ENCODE data around the gene GAS7.

The GAS7 gene

GRCh38 chr17:10111907-10112452 is 86.4 kb downstream of the GAS7 start:
- Histone ChIP-seq H3K27me3 (ENCODE audit: insufficient read depth, low read depth, severe bottlenecking) (no peaks in the 10 kb centered on the region), H3K9me3 (ENCODE audit: severe bottlenecking) (peaks cover 17% of the 10 kb centered on the region), H3K27ac (no peak overlapping the region), H3K4me3 (ENCODE audit: low read depth, low read length) (no peak overlapping the region), H3K36me3 (no peaks in the 10 kb centered on the region)
- TF ChIP-seq CTCF (IDR thresholded peaks at IDR 0.05; ENCODE audit: low read depth, low read length) = no peak
- DNase-seq = no peak

GRCh38 chr17:10109146-10109545 is 89.3 kb downstream of the GAS7 start:
- Histone ChIP-seq H3K36me3 (no peaks in the 10 kb centered on the region), H3K9me3 (ENCODE audit: severe bottlenecking) (no peaks in the 10 kb centered on the region), H3K4me3 (ENCODE audit: low read depth, low read length) (no peak overlapping the region), H3K27me3 (ENCODE audit: insufficient read depth, low read depth, severe bottlenecking) (no peaks in the 10 kb centered on the region), H3K27ac (no peak overlapping the region)
- TF ChIP-seq CTCF (IDR thresholded peaks at IDR 0.05; ENCODE audit: low read depth, low read length) = no peak
- DNase-seq = no peak

GRCh38 chr17:10107316-10108165 is 90.9 kb downstream of the GAS7 start:
- Histone ChIP-seq H3K36me3 (no peaks in the 10 kb centered on the region), H3K4me3 (ENCODE audit: low read depth, low read length) (no peak overlapping the region), H3K9me3 (ENCODE audit: severe bottlenecking) (no peaks in the 10 kb centered on the region), H3K27me3 (ENCODE audit: insufficient read depth, low read depth, severe bottlenecking) (no peaks in the 10 kb centered on the region), H3K27ac (no peak overlapping the region)
- no peak for DNase-seq
- no peak for TF ChIP-seq CTCF (IDR thresholded peaks at IDR 0.05; ENCODE audit: low read depth, low read length)

GRCh38 chr17:10106067-10106466 is 92.3 kb downstream of the GAS7 start:
- Histone ChIP-seq H3K27me3 (ENCODE audit: insufficient read depth, low read depth, severe bottlenecking) (no peaks in the 10 kb centered on the region), H3K9me3 (ENCODE audit: severe bottlenecking) (no peaks in the 10 kb centered on the region)

GRCh38 chr17:10105513-10106001 is 92.8 kb downstream of the GAS7 start:
- Histone ChIP-seq H3K9me3 (ENCODE audit: severe bottlenecking) (no peaks in the 10 kb centered on the region), H3K36me3 (no peaks in the 10 kb centered on the region), H3K4me3 (ENCODE audit: low read depth, low read length) (no peak overlapping the region), H3K27ac (no peak overlapping the region), H3K27me3 (ENCODE audit: insufficient read depth, low read depth, severe bottlenecking) (no peaks in the 10 kb centered on the region)
- TF ChIP-seq CTCF (IDR thresholded peaks at IDR 0.05; ENCODE audit: low read depth, low read length) = no peak
- DNase-seq = no peak

More at GRCh38 chr17:10106067-10106466, 92.3 kb downstream of the GAS7 start:
- no peak overlapping the region for H3K27ac ChIP-seq
- H3K36me3 ChIP-seq = no peaks in the 10 kb centered on the region
- no peak for DNase-seq
- H3K4me3 ChIP-seq (ENCODE audit: low read depth, low read length) = no peak overlapping the region
- TF ChIP-seq CTCF (IDR thresholded peaks at IDR 0.05; ENCODE audit: low read depth, low read length) = no peak
